Stomach (tissue), 4 donors: Measurements from ENCODE around the gene GCSAM.

Source experiments
- EP300 ChIP-seq: sonication (generic); formaldehyde crosslinking; IDR thresholded peaks from one replicate; pipeline ENCODE4 v1.6.1; 2017; ENCODE audit warnings: antibody characterized with exemption
- POLR2A ChIP-seq, 4 donors: fragments of 450-650 bp; IDR thresholded peaks; one replicate each; pipeline ENCODE4 v1.6.1; 2016; ENCODE audit warnings: antibody characterized with exemption in 4 of 4, control low read depth in 2 of 4, mild to moderate bottlenecking in 1 of 4, moderate library complexity in 1 of 4
- TF ChIP-seq, protein P1 (sequence below), 7 experiments: fragments of 450-650 bp in 4 of 7; fragments of 200-600 bp in 3 of 7; sonication (generic) in 3 of 7; IDR thresholded peaks; one replicate each; pipeline ENCODE4 v1.5.1; 2016 to 2019; ENCODE audit warnings: antibody characterized with exemption in 7 of 7, control low read depth in 2 of 7, mild to moderate bottlenecking in 1 of 7

DNA sequence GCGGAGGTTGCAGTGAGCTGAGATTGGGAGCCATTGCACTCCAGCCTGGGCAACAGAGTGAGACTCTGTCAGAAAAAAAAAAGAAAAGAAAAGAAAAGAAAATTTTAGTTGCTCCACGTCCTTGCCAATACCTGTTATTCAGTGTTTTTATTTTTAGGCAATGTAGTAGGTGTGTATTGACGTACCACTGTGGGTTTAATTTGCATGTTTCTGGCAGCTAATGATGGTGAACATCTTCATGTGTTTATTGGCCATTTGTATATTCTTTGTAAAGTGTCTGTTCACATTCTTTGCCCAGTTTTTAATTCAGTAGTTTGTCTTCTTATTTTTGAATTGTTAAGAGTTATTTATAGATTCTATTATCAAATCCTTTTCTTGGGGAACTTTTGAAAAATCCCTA lies 38.1 kb upstream of the GCSAM start:
- TF ChIP-seq, protein P1, sequence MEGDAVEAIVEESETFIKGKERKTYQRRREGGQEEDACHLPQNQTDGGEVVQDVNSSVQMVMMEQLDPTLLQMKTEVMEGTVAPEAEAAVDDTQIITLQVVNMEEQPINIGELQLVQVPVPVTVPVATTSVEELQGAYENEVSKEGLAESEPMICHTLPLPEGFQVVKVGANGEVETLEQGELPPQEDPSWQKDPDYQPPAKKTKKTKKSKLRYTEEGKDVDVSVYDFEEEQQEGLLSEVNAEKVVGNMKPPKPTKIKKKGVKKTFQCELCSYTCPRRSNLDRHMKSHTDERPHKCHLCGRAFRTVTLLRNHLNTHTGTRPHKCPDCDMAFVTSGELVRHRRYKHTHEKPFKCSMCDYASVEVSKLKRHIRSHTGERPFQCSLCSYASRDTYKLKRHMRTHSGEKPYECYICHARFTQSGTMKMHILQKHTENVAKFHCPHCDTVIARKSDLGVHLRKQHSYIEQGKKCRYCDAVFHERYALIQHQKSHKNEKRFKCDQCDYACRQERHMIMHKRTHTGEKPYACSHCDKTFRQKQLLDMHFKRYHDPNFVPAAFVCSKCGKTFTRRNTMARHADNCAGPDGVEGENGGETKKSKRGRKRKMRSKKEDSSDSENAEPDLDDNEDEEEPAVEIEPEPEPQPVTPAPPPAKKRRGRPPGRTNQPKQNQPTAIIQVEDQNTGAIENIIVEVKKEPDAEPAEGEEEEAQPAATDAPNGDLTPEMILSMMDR (IDR thresholded peaks at IDR 0.05) = no peak
- TF ChIP-seq POLR2A (IDR thresholded peaks at IDR 0.05) = no peak
- TF ChIP-seq EP300 = no peak
